ENCODE results near the gene RBM15B.

GRCh38 chr3:51385621-51386091, 5.4 kb upstream of the RBM15B start:
- TF ChIP-seq, protein P1, sequence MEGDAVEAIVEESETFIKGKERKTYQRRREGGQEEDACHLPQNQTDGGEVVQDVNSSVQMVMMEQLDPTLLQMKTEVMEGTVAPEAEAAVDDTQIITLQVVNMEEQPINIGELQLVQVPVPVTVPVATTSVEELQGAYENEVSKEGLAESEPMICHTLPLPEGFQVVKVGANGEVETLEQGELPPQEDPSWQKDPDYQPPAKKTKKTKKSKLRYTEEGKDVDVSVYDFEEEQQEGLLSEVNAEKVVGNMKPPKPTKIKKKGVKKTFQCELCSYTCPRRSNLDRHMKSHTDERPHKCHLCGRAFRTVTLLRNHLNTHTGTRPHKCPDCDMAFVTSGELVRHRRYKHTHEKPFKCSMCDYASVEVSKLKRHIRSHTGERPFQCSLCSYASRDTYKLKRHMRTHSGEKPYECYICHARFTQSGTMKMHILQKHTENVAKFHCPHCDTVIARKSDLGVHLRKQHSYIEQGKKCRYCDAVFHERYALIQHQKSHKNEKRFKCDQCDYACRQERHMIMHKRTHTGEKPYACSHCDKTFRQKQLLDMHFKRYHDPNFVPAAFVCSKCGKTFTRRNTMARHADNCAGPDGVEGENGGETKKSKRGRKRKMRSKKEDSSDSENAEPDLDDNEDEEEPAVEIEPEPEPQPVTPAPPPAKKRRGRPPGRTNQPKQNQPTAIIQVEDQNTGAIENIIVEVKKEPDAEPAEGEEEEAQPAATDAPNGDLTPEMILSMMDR (IDR thresholded peaks at IDR 0.05) = no peak
- no peak for TF ChIP-seq POLR2A (IDR thresholded peaks at IDR 0.05)
- TF ChIP-seq POLR2AphosphoS5 (IDR thresholded peaks at IDR 0.05) = no peak
- TF ChIP-seq EP300 (IDR thresholded peaks at IDR 0.05) = no peak

All from stomach (tissue), 4 donors.